Measurements from ENCODE around the gene ZMAT5.

- TF ChIP-seq CTCF (IDR thresholded peaks at IDR 0.05; ENCODE audit: borderline replicate concordance, extremely low read depth, low read length, poor library complexity, severe bottlenecking) (no peak), EZH2 (IDR thresholded peaks at IDR 0.05; ENCODE audit: borderline replicate concordance, low read depth, low read length, severe bottlenecking) (no peak)
Measured at GRCh38 chr22:29765905-29766631, 739 bp downstream of the ZMAT5 start.

Measured in DND-41 (cell line).